H9 (cell line): Measurements from ENCODE around the gene TRAPPC2L. TPM values are rescaled to one million over a fixed set of nuclear protein-coding genes. Genes with fewer than 3 reads are reported as not detected.

ENCODE experiments used
- DNase-seq: peaks from one replicate; pipeline ENCODE4 v3.0.0-alpha.2; 2017
- H2AFZ ChIP-seq: one replicate; pipeline ENCODE4 v1.6.1; 2013; ENCODE audit warnings: mild to moderate bottlenecking, low read length, control low read depth, moderate library complexity
- H2AK5ac ChIP-seq: 2 replicates; pipeline ENCODE4 v1.6.1; 2013; ENCODE audit warnings: low read length, control low read depth, mixed read lengths; ENCODE audit not compliant: insufficient read length
- H2BK120ac ChIP-seq: one replicate; pipeline ENCODE4 v1.6.1; 2013; ENCODE audit warnings: low read depth, mild to moderate bottlenecking, low read length, control low read depth, inconsistent platforms; ENCODE audit not compliant: poor library complexity, severe bottlenecking
- H2BK12ac ChIP-seq: 2 replicates; pipeline ENCODE4 v1.6.1; 2013; ENCODE audit warnings: low read length, control low read depth, mixed read lengths, low read depth; ENCODE audit not compliant: insufficient read length
- H2BK15ac ChIP-seq: 2 replicates; pipeline ENCODE4 v1.6.1; 2013; ENCODE audit warnings: low read depth, low read length, control low read depth
- H2BK20ac ChIP-seq: one replicate; pipeline ENCODE4 v1.6.1; 2013; ENCODE audit warnings: low read depth, mild to moderate bottlenecking, low read length, control low read depth, inconsistent platforms; ENCODE audit not compliant: poor library complexity, severe bottlenecking
- H2BK5ac ChIP-seq: 2 replicates; pipeline ENCODE4 v1.6.1; 2013; ENCODE audit warnings: low read length, control low read depth, mixed read lengths; ENCODE audit not compliant: insufficient read length
- H3K14ac ChIP-seq: 2 replicates; pipeline ENCODE4 v1.6.1; 2013; ENCODE audit warnings: low read length, control low read depth; ENCODE audit not compliant: insufficient read depth
- H3K18ac ChIP-seq: 2 replicates; pipeline ENCODE4 v1.6.1; 2013; ENCODE audit warnings: low read depth, mild to moderate bottlenecking, mixed read lengths, low read length, control low read depth; ENCODE audit not compliant: insufficient read length
- H3K23ac ChIP-seq: 2 replicates; pipeline ENCODE4 v1.6.1; 2013; ENCODE audit warnings: low read length, control low read depth, mixed read lengths, low read depth; ENCODE audit not compliant: insufficient read length
- H3K23me2 ChIP-seq: 2 replicates; pipeline ENCODE4 v1.6.1; 2013; ENCODE audit warnings: low read depth, mild to moderate bottlenecking, mixed read lengths, low read length, control low read depth; ENCODE audit not compliant: insufficient read length, poor library complexity, severe bottlenecking
- H3K27ac ChIP-seq: 2 replicates; pipeline ENCODE4 v1.5.1; 2013; ENCODE audit warnings: low read length, control low read depth, mixed read lengths, low read depth; ENCODE audit not compliant: insufficient read length
- H3K27me3 ChIP-seq: 2 replicates; pipeline ENCODE4 v1.6.1; 2013; ENCODE audit warnings: low read length, control low read depth, inconsistent platforms; ENCODE audit not compliant: insufficient read depth
- H3K4ac ChIP-seq: 2 replicates; pipeline ENCODE4 v1.6.1; 2013; ENCODE audit warnings: low read depth, mild to moderate bottlenecking, control low read depth, inconsistent platforms, low read length, moderate library complexity
- H3K4me1 ChIP-seq: 2 replicates; pipeline ENCODE4 v1.6.1; 2013; ENCODE audit warnings: low read length, control low read depth, inconsistent platforms; ENCODE audit not compliant: insufficient read depth
- H3K4me2 ChIP-seq: 2 replicates; pipeline ENCODE4 v1.6.1; 2013; ENCODE audit warnings: low read length, control low read depth, mixed read lengths; ENCODE audit not compliant: insufficient read length, insufficient read depth
- H3K56ac ChIP-seq: 2 replicates; pipeline ENCODE4 v1.6.1; 2013; ENCODE audit warnings: low read depth, mild to moderate bottlenecking, mixed read lengths, low read length, control low read depth; ENCODE audit not compliant: insufficient read length
- H3K79me1 ChIP-seq: 2 replicates; pipeline ENCODE4 v1.6.1; 2013; ENCODE audit warnings: low read depth, mild to moderate bottlenecking, moderate library complexity, low read length, control low read depth, inconsistent platforms; ENCODE audit not compliant: insufficient read depth, poor library complexity, severe bottlenecking
- H3K79me2 ChIP-seq: 2 replicates; pipeline ENCODE4 v1.6.1; 2013; ENCODE audit warnings: low read length, control low read depth, inconsistent platforms; ENCODE audit not compliant: insufficient read depth
- H3K9ac ChIP-seq: 2 replicates; pipeline ENCODE4 v1.6.1; 2013; ENCODE audit warnings: low read length, control low read depth, mixed read lengths; ENCODE audit not compliant: insufficient read length; ENCODE audit errors: extremely low read depth
- H3K9me3 ChIP-seq: one replicate; pipeline ENCODE4 v1.6.1; 2013; ENCODE audit warnings: low read depth, low read length, inconsistent platforms; ENCODE audit not compliant: control insufficient read depth
- H3T11ph ChIP-seq: one replicate; pipeline ENCODE4 v1.6.1; 2013; ENCODE audit warnings: mild to moderate bottlenecking, low read length, control low read depth, inconsistent platforms
- H4K20me1 ChIP-seq: one replicate; pipeline ENCODE4 v1.6.1; 2013; ENCODE audit not compliant: control insufficient read depth, insufficient read length, insufficient read depth
- H4K5ac ChIP-seq: 2 replicates; pipeline ENCODE4 v1.6.1; 2013; ENCODE audit warnings: low read depth, mild to moderate bottlenecking, mixed read lengths, low read length, control low read depth; ENCODE audit not compliant: insufficient read length
- H4K8ac ChIP-seq: replicated peaks from 2 replicates; pipeline ENCODE4 v1.6.1; 2013; ENCODE audit warnings: low read length, control low read depth, mixed read lengths, low read depth; ENCODE audit not compliant: insufficient read length
- H4K91ac ChIP-seq: 2 replicates; pipeline ENCODE4 v1.6.1; 2013; ENCODE audit warnings: low read depth, mild to moderate bottlenecking, moderate library complexity, mixed read lengths, low read length, control low read depth; ENCODE audit not compliant: insufficient read length
- H3K27ac Mint-ChIP-seq, 3 experiments: 2 replicates in 2 of 3; 3 replicates in 1 of 3; pipeline ENCODE4 v1.8.0; 2020 to 2021; ENCODE audit warnings: mixed read lengths in 3 of 3, mild to moderate bottlenecking in 1 of 3, moderate library complexity in 1 of 3
- H3K27me3 Mint-ChIP-seq: 2 replicates; pipeline ENCODE4 v1.8.0; 2021; ENCODE audit warnings: low read depth, mild to moderate bottlenecking, moderate library complexity, mixed read lengths
- H3K36me3 Mint-ChIP-seq, 3 experiments: 2 replicates in 2 of 3; 3 replicates in 1 of 3; pipeline ENCODE4 v1.8.0; 2020 to 2021; ENCODE audit warnings: low read depth in 3 of 3, mixed read lengths in 3 of 3; ENCODE audit not compliant: insufficient read depth in 1 of 3
- H3K4me1 Mint-ChIP-seq, 2 experiments: 2 replicates each; pipeline ENCODE4 v1.8.0; 2020; ENCODE audit warnings: mixed read lengths in 2 of 2
- H3K4me3 Mint-ChIP-seq, 2 experiments: 2 replicates in 1 of 2; 3 replicates in 1 of 2; pipeline ENCODE4 v1.8.0; 2020 to 2021; ENCODE audit warnings: mild to moderate bottlenecking in 2 of 2, mixed read lengths in 2 of 2, moderate library complexity in 1 of 2
- H3K9me3 Mint-ChIP-seq, 2 experiments: 2 replicates in 1 of 2; 3 replicates in 1 of 2; pipeline ENCODE4 v1.8.0; 2020; ENCODE audit warnings: mild to moderate bottlenecking in 2 of 2, mixed read lengths in 2 of 2, moderate library complexity in 1 of 2
- CTCF ChIP-seq: fragments of 200-600 bp; sonication (generic); conservative IDR thresholded peaks from 3 replicates; pipeline ENCODE4 v1.8.0; 2021; ENCODE audit warnings: antibody characterized with exemption, mild to moderate bottlenecking
- WGBS: extraction: QIAGEN DNeasy Blood & Tissue Kit; methylation state at CpG from one replicate; pipeline ENCODE4 v1.1.7; 2013; ENCODE audit warnings: missing lambda C conversion rate, low lambda C conversion rate, mixed read lengths; ENCODE audit not compliant: insufficient read length; ENCODE audit errors: extremely low coverage; 5-methylcytosine and 5-hydroxymethylcytosine counted together
- total RNA-seq: library from RNA; stranded (reverse); gene quantifications from 2 replicates; pipeline ENCODE4 v1.2.1, GENCODE V29; 2021

TRAPPC2L gene
- total RNA-seq, 1 experiment from 2014 or later, result 90.3 TPM

GRCh38 chr16:88908307-88908706 lies 51.4 kb downstream of the TRAPPC2L start:
- Mint-ChIP-seq H3K27me3 (no peaks in the 10 kb centered on the region; the same call in none of the 2 replicates), H3K36me3 (no peaks in the 10 kb centered on the region), H3K4me1 (peaks cover 6 to 19% of the 10 kb centered on the region in 2 experiments; a peak in 3 of 4 replicates), H3K9me3 (peaks cover 0 to 3% of the 10 kb centered on the region in 2 experiments; a peak in 1 of 5 replicates), H3K27ac (no peak overlapping the region; a peak in 1 of 7 replicates), H3K4me3 (no peak overlapping the region; a peak in 1 of 5 replicates)
- Histone ChIP-seq H3K14ac (no peak overlapping the region), H3K27me3 (no peaks in the 10 kb centered on the region), H3K4me2 (no peak overlapping the region), H3K79me2 (no peaks in the 10 kb centered on the region), H3K9ac (no peak overlapping the region), H4K8ac (no peak overlapping the region), H3K9me3 (no peaks in the 10 kb centered on the region), H2BK15ac (no peak overlapping the region), H3K79me1 (no peaks in the 10 kb centered on the region), H4K91ac (no peak overlapping the region), H4K20me1 (no peaks in the 10 kb centered on the region), H3T11ph (no peak overlapping the region), H4K5ac (no peak overlapping the region), H2AK5ac (no peak overlapping the region), H3K18ac (no peak overlapping the region), H3K23ac (no peak overlapping the region), H3K56ac (no peak overlapping the region), H2AFZ (no peak overlapping the region), H3K4ac (no peak overlapping the region), H3K4me1 (no peaks in the 10 kb centered on the region), H2BK12ac (no peak overlapping the region), H2BK120ac (no peak overlapping the region), H2BK5ac (no peak overlapping the region), H2BK20ac (no peak overlapping the region), H3K23me2 (no peaks in the 10 kb centered on the region), H3K27ac (no peak overlapping the region)
- DNase-seq, result no peak
- no peak for TF ChIP-seq CTCF
- WGBS, result no CpG with 5 or more reads among the region's 17 CpGs
